Measurements from ENCODE around the gene LMAN1.

LMAN1 gene

GRCh38 chr18:59358712-59359575 lies at the start of gene LMAN1:
LMAN1 (minus strand) TSS chr18:59359265; CDS start chr18:59359244, 21 bp downstream.
- Histone ChIP-seq H3K9me3 (no peaks in the 10 kb centered on the region), H3K27me3 (peaks cover 61% of the 10 kb centered on the region), H3K4me3 (ENCODE audit: low read depth in 1 of 2, low read length in 1 of 2) (peak within 1 kb of the TSS; percentile 63 to 75), H3K36me3 (no peaks in the 10 kb centered on the region), H3K4me1 (ENCODE audit: control insufficient read depth in 1 of 2, insufficient read depth in 1 of 2, low read depth in 1 of 2, low read length in 1 of 2) (peaks cover 14 to 17% of the 10 kb centered on the region in 2 experiments), H3K27ac (no peak within 1 kb of the TSS)
- TF ChIP-seq CTCF (IDR thresholded peaks at IDR 0.05) = no peak

GRCh38 chr18:59402432-59403090 lies 43.5 kb upstream of the LMAN1 start:
- Histone ChIP-seq H3K27ac (no peak overlapping the region), H3K4me3 (ENCODE audit: low read depth in 1 of 2, low read length in 1 of 2) (no peak overlapping the region), H3K36me3 (no peaks in the 10 kb centered on the region), H3K27me3 (peaks cover 15% of the 10 kb centered on the region), H3K9me3 (no peaks in the 10 kb centered on the region), H3K4me1 (ENCODE audit: control insufficient read depth in 1 of 2, insufficient read depth in 1 of 2, low read depth in 1 of 2, low read length in 1 of 2) (no peaks in the 10 kb centered on the region)
- TF ChIP-seq CTCF (IDR thresholded peaks at IDR 0.05) = no peak

GRCh38 chr18:59400407-59400806 lies 41.3 kb upstream of the LMAN1 start:
- H3K27ac ChIP-seq = no peak overlapping the region
- TF ChIP-seq CTCF (IDR thresholded peaks at IDR 0.05) = no peak
- H3K27me3 ChIP-seq = peaks cover 24% of the 10 kb centered on the region
- no peaks in the 10 kb centered on the region for H3K36me3 ChIP-seq
- H3K4me3 ChIP-seq (ENCODE audit: low read depth in 1 of 2, low read length in 1 of 2) = no peak overlapping the region
- H3K4me1 ChIP-seq (ENCODE audit: control insufficient read depth in 1 of 2, insufficient read depth in 1 of 2, low read depth in 1 of 2, low read length in 1 of 2) = no peaks in the 10 kb centered on the region
- no peaks in the 10 kb centered on the region for H3K9me3 ChIP-seq

GRCh38 chr18:59395226-59396175 lies 36.4 kb upstream of the LMAN1 start:
- no peak overlapping the region for H3K27ac ChIP-seq
- no peaks in the 10 kb centered on the region for H3K4me1 ChIP-seq (ENCODE audit: control insufficient read depth in 1 of 2, insufficient read depth in 1 of 2, low read depth in 1 of 2, low read length in 1 of 2)
- no peak for TF ChIP-seq CTCF (IDR thresholded peaks at IDR 0.05)
- H3K36me3 ChIP-seq = no peaks in the 10 kb centered on the region
- H3K9me3 ChIP-seq = no peaks in the 10 kb centered on the region
- no peak overlapping the region for H3K4me3 ChIP-seq (ENCODE audit: low read depth in 1 of 2, low read length in 1 of 2)
- peaks cover 11% of the 10 kb centered on the region for H3K27me3 ChIP-seq

GRCh38 chr18:59393381-59393780 lies 34.3 kb upstream of the LMAN1 start:
- no peaks in the 10 kb centered on the region for H3K9me3 ChIP-seq
- H3K4me3 ChIP-seq (ENCODE audit: low read depth in 1 of 2, low read length in 1 of 2) = no peak overlapping the region
- TF ChIP-seq CTCF (IDR thresholded peaks at IDR 0.05) = no peak
- H3K4me1 ChIP-seq (ENCODE audit: control insufficient read depth in 1 of 2, insufficient read depth in 1 of 2, low read depth in 1 of 2, low read length in 1 of 2) = no peaks in the 10 kb centered on the region
- no peak overlapping the region for H3K27ac ChIP-seq
- peaks cover 11% of the 10 kb centered on the region for H3K27me3 ChIP-seq
- no peaks in the 10 kb centered on the region for H3K36me3 ChIP-seq
